Fibroblast of skin of left biceps (primary cell): ENCODE measurements around the gene RFWD3.
"Not testable (repeated sequence)": the region's sequence is repeated elsewhere in the genome, so short reads cannot be mapped to it uniquely, and the experiment has no call there.

Experiments used
- DNase-seq, 2 experiments: peaks; one replicate each; pipeline ENCODE4 v3.0.0-alpha.2; 2013; ENCODE audit warnings: low read depth in 2 of 2

The RFWD3 gene

DNA sequence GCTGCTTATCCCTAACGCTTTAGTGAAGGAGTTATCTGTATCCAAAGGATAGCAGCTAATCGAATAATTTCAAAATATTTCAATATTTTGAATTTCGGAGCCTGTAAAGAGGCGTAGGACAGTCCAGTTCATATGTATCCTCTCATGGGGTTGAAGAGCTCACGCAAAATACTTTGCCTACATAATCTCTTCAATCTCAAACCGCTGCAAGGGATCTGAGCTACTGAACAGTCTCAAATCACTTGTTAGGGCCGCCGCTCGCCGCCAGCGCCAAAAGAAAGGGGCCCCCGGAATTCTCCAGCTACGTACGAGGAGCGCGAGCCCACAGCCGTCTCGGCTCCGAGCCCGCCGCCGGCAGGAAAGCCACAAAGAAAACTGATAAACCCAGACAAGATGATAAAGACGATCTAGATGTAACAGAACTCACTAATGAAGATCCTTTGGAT is 601 bp upstream of the RFWD3 start:
- DNase-seq: no peak

DNA sequence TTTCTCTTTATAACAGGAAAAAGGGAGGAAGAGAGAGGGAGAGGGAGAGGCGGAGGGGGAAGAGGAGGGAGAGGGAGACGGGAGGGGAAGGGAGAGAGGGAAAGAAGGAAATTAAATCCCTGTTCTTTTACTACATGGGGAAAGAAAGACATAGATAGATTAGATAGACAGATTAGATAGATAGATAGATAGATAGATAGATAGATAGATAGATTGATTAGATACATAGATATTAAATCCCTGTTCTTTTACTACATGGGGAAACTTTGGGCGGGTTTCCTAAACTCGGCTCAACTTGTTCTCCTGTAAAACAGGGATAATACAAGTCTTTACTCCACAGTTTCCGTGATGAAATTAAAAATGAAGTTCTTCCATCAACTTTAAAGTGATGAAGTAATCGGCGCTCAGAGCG is 661 bp downstream of the RFWD3 start:
- no peak for DNase-seq

DNA sequence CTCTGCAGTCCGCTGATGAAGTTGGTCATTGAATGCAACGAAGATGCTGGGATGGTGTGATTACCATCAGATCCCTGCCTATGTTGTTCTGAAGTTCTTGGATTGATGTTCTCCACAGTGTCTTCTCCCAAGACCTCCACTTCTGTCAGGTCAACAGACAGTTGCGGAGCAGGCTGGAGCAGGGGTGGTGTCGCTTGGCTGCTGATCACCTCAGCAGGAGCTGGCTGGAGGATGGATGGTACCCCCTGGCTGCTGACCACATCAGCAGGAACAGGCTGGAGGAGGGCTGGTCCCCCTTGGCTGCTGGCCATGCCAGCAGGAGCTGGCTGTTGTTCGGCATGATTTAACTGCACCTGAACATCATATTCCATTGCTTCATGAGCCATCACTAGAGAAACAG is 5.6 kb downstream of the RFWD3 start:
- no peak for DNase-seq

DNA sequence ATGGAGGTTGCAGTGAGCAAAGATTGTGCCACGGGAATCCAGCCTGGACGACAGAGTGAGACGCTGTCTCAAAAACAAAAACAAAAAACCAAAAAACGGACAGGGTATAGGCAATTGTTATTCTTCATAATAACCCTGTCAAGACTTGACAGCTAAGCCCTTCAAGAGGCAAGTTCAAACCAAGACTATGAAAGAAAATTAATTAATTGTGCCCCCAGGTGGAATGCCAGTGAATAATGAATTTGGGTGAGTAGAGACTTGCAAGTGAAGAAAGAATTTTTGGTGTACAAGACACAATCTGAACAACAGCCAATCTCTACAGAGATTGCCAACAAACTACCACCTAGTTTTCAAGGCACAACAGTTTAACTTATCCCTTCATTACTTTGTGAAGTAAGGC is 6.3 kb downstream of the RFWD3 start:
- DNase-seq: no peak

DNA sequence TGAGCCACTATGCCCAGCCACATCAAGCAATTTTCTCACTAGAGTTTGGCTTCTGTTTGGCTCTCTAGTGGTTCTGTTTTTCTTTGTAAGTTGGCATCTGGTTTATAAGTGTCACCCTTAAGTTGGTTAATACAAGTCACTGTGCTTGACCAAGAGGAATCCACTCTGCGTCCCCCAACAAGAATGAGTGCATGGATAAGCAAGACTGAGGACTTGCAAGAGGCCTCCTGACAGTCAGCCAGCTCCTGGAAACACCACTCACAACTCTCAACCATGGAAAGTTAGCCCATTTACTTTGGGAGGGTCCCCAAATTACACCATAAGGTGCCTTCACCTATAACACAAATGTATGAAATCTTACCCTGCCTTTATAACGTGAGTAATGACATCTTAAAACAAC is 7.6 kb downstream of the RFWD3 start:
- no peak for DNase-seq

DNA sequence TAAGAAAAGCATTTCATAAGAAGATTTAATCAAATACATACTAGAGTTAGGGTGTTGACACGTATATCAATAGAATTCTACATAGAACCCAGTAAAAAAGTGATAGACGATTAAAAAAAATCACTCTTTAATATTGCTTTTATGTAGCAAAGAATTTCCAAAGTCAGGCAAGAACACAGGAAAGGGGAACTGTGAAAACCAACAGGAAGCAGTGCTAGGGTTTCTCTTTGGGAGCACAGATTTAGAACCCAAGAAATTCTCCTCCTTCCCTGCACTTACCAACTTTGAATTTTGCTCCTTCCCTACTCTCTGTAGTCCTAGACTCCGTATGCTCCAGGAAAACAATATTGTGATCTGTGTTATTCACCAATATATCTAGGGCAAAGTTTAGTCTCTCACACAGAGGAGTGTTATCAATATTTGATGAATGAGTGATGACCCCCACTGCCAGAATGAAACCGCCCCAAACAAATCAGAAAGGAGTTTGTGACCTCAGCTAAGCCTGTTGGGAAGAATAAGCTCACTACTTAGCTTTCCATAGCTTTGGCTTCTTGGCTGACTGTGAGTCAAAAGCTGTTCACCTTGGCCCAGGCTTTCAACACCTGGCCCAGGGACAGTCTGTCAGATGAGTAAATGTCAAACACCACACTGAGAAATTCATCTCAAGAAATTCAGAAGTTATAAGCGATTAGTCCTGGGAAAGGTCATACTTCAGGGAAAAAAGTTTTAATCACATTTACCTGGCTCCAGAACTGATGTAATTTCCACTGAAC is 8.6 kb downstream of the RFWD3 start:
- no peak for DNase-seq

DNA sequence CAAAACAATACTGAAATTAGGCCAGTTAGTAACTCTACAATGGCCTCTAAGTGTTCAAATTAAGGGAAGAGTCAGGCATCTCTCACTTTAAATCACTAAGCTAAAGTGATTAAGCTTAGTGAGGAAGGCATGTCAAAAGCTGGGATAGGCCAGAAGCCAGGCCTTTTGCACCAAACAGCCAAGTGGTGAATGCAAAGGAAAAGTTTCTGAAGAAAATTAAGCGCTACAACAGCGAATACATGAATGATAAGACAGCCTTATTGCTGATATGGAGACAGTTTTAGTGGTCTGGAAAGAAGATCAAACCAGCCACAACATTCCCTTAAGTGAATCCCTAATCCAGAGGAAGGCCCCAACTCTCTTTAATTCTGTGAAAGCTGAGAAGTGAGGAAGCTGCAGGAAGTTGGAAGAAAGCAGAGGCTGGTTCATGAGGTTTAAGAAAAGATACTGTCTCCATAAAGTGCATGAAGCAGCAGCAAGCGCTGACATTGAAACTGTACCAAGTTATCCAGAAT is 12.1 kb downstream of the RFWD3 start:
- no peak for DNase-seq

DNA sequence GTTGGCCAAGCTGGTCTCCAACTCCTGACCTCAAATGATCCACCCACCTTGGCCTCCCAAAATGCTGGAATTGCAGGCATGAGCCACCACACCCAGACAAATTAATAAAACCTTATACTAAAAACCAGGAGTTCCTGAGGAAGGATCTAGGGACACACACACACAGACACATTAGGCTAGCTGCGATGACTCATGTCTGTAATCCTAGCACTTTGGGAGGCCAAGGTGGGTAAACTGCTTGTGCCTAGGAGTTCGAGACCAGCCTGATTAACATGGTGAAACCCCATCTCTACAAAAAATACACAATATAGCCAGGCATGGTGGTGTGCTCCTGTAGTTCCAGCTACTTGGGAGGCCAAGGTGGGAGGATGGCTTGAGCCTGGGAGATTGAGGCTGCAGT is 13.8 kb downstream of the RFWD3 start:
- DNase-seq: not testable (repeated sequence)

DNA sequence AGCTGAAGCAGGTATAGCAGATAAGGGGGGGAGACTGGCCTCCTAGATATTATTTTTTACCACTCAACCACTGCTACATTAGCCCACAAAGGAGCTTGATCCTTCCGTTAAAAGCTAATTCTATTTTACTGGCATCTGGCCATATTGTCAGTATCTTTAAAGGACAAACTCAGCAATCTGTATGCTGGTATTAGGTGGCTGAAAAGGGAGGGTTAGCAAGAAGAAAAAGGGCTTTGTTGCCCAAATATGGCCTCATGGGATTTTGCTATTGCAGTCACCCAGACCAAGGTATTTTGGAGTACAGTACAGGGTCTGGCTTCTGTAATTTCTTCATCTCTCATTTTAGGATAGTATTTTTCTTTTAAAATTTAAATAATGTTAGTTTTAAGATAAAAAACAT is 14.4 kb downstream of the RFWD3 start:
- DNase-seq: no peak

DNA sequence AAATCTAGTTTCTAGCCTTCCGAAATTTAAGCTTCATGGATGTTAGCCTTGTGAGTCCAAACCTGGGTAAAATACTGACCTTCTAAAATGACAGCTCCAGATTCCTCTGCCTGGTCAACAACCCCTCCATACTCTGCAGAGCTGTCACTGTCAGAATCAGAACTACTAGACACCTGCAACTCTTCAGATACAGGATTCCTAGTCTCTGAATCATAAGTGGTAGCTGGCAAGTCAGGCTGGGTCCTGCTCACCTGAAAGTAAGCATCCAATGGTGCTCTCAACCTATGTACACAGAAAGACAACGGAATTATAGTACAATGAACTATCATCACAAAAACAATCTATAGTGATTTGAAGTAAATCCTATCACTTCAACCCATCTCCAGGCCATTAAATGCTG is 14.8 kb downstream of the RFWD3 start:
- DNase-seq: no peak

DNA sequence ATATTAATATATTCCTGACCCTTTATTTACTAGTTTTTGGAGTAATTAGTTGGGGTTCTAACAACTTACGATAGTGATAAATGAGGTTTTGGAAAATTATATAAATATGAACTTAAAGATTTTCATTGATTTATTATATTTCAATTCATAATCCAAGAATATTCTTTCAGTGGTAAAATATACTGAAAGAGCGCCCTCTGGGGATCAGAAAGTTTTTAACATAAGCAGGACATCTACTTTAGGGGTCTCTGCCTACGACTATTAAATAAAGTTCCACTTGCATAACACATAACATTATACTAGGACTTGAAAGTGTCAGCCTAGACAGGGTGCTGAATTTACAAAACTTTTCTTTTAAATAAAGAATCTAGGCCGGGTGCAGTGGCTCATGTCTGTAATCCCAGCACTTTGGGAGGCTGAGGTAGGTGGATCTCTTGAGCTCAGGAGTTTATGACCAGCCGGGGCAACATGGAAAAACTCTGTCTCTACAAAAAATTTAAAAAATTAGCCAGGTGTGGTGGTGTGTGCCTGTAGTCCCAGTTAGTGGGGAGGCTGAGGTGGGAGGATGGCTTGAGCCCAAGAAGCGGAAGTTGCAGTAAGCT is 15.6 kb downstream of the RFWD3 start:
- no peak for DNase-seq

DNA sequence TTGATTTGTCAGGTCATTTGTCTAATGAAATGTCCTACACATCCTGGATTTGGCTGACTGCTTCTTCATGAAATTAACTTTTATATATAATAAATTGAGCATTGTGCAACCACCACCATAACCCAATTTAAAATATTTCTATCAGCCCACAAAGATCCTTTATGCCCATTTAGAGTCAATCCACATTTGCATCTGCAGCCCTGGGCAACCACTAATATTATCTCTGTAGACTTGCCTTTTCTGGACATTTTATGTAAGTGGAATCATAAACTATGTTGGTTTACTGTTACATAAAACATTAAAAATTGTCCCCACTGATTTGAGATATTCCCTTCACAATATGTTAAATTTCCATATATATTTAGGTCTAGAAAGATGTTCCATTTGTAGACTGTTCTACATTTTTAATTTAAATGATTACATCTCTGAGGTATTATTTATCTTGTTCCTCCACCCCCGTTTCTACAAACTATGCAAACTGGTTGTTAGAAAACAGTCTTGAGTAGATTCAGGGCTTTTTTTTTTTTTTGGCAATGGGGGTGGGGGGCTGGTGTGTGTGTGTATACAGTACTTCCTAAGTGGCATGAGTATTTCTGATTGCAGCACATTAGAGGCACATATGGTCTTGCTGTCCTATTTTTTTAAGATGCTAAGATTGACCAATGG is 16.7 kb downstream of the RFWD3 start:
- no peak for DNase-seq

DNA sequence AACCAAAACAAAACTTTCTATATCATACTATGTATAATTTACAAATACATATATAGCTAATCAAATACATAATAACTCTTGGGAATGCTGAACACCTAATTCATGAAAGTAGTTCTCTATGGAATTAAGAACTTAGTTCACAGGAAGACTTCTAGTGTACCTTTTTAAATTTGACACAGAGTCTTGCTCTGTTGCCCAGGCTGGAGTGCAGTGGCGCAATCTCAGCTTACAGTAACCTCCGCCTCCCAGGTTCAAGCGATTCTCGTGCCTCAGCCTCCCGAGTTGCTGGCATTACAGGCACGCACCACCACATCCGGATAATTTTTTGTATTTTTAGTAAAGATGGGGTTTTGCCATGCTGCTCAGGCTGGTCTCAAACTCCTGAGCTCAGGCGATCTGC is 24.7 kb downstream of the RFWD3 start:
- DNase-seq: no peak

DNA sequence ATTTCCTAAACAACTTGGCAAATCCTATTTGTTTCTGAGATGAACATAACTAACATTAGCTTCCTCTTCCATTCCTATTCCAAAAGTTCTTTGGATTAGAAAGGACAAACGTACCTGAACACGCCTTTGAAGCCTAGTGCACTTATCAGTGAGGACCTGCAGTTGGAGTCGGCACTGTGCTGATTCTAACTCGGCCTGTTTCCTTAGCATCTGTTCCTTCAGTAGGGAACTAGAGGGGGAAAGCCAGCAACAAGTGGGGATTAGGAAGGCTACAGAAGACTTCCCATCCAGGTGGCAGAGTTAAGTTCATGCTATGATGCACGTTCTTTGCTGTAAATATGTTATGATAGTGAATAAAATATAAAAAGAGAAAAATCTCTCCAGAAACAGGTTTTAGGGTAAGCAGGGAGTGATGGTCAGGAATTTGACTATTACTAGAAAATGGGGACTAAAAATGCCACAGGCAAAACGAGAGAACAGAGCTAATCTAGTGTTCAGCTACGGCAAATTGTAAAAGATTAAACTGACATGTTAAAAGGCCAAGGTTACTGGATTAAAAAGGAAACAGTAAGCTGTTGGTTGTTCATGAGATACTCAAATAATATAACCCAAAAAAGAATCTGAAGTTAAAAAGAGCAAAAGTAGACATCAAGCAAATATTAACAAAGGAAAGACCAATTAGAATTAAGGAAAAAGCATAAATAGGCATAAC is 28.8 kb downstream of the RFWD3 start:
- no peak for DNase-seq

DNA sequence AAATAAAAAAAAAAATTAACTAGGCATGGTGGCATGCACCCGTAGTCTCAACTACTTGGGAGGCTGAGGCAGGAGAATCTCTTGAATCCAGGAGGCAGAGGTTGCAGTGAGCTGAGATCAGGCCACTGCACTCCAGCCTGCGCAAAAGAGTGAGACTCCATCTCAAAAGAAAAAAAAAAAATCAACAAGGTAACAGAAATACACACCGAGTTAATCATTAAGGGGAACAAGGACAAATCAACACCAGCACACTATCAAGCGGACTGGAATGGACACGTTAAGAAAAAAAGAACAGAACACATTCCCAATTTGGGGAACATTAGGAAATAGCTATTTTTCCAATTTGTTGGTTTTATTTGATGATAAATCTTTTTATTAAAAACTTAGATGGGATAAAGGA is 31.4 kb downstream of the RFWD3 start:
- no peak for DNase-seq

DNA sequence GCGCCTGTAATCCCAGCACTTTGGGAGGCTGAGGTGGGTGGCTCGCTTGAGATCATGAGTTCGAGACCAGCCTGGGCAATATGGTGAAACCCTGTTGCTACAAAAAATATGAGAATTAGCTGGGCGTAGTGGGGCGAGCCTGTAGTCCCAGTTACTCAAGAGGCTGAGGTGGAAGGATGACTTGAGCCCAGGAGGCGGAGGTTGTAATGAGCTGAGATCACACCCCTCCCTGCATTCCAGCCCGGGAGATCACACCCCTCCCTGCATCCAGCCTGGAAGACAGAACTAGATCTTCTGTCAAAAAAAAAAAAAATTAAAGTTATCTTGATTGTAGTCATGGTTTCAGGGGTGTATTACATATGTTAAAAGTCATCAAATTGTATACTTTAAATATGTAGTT is 33.0 kb downstream of the RFWD3 start:
- DNase-seq: no peak

DNA sequence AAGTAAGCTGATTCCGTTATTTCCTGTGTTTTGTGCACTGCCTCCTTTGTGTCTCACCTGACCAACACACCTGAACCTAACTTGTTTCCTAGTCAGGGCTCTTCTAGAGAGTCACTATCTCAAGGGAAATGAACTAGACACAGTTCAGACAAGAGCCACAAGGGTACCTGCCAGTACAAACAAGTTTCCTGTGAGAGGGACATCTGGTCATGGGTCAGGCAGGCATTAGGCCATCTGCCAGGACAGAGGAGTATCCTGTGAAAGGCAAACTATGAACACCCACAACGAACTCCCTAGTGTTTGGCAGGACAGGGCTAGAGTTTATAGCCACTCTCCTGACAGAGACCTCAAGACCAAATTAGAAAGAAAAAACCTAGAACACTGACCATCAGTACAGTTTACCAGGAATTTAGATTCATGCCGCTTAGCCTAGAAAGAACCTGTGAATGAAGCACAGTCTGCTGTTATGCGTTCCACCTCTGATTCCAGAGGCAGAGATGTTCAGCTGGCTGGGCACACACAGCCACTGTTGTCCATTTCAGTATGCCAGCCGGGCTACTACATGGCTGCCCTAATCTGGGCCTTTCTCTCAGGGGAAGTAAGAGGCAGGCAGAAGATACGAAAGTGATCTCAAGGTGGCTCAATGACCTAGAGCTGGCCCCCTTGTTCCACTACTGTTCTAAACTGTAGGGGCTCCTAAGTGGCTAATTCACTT is 39.0 kb downstream of the RFWD3 start:
- no peak for DNase-seq

DNA sequence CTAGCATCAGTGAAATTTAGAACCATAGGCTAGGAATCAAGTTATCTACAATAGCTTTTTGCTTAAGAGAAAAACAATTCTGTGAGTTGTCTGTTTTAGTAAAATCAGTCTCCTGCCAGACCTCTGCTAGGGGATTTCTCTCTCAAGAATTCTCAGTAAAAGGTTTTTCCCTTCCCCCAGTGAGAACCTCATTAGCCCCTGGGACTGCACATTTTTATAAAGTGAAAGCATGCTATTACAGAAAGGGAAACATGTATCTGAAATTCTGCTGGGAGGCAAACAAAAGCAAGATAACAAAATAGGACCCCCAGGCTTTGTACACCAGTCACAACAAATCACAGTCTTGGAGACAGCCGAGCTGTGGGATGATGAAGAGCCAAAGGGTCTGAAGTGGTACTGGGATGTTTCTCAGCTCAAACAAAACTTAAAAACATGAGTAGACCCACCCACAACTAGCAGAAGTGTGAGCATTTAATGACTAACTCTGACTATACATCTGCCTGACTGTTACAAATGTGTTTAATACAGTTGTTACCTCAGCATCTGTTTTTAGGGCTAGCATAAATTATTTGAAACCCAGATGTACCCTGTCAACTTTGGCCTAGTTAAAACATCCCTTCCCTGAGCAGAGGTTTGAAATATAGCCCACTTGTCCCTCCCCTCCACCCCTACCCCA is 39.8 kb downstream of the RFWD3 start:
- DNase-seq: no peak

DNA sequence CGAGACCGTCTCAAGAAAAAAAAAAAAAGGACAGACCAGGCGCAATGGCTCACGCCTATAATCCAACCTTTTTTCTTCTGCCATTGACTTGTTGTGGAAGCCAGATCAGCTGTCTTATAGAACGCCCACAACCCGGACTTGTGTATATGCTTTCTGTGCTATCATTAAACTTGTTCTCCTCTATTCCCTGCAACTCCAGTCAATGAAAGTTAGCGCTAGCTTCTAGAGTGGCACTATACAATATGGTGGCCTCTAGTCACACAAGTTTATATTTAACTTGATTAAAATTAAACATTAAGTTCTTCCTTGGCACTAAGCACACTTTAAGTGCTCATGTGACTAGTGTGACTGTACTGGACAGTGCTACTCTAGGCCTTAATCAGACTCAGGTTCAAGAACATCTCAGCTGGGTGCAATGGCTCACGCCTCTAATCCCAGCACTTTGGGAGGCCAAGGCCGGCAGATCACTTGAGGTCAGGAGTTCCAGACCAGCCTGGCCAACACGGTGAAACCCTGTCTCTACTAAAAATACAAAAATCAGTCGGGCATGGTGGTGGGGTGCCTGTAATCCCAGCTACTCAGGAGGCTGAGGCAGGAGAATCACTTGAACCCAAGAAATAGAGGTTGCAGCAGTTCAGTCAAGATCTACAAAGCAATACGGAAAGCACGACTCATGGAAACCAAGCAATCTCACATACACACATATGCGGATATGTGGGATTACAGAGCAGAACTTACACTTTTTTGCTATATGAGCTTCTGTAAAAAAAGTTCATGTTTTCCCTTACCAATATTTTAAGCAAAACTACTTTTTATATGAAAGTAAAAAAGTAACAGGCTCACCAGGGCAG is 41.0 kb downstream of the RFWD3 start:
- DNase-seq: no peak

DNA sequence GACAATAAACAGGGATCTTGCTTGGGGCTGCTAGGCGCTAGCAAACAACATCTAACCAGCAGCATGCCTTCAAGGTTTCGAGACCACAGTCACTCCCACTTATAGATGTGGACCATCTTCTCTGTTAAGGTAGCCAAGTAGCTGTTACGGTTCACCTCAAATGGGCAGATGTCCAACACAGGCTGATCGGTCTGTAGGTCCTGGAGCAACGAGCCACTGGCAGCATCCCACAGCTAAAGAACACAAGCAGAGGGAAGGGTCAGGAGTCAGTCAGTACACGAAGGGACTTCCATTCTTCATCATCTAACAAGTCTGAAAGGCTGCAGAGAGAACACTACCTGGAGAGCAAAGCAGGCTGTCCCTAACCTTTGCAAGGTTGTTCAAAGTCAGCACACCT is 42.8 kb downstream of the RFWD3 start:
- no peak for DNase-seq
